Lower leg skin (tissue), 4 donors: Measurements from ENCODE around the gene SLC5A6. TPM values are rescaled to one million over a fixed set of nuclear protein-coding genes. Genes with fewer than 3 reads are reported as not detected.
A peak's percentile ranks its signal among the peaks of the same experiment; 100 is the strongest.

Experiments used
- DNase-seq, 2 donors: peaks; one replicate each; pipeline ENCODE4 v3.0.0-alpha.2; 2019; ENCODE audit warnings: low spot score in 2 of 2
- H3K4me3 ChIP-seq: fragments of 200-600 bp; sonication (generic); 2 replicates; pipeline ENCODE4 v1.5.1; 2017; ENCODE audit warnings: mild to moderate bottlenecking, low read depth; ENCODE audit not compliant: poor library complexity, severe bottlenecking
- CTCF ChIP-seq, 3 donors: fragments of 450-650 bp; IDR thresholded peaks; one replicate each; pipeline ENCODE4 v1.5.1; 2016; ENCODE audit warnings: antibody characterized with exemption in 3 of 3, mild to moderate bottlenecking in 3 of 3, moderate library complexity in 2 of 3
- POLR2A ChIP-seq, 2 donors: fragments of 450-650 bp; IDR thresholded peaks; one replicate each; pipeline ENCODE4 v1.6.1; 2016 to 2017; ENCODE audit warnings: antibody characterized with exemption in 2 of 2, mild to moderate bottlenecking in 1 of 2, moderate library complexity in 1 of 2
- WGBS, 2 donors: methylation state at CpG; one replicate each; pipeline ENCODE4 v1.1.5; 2018; 5-methylcytosine and 5-hydroxymethylcytosine counted together
- intact Hi-C: fragments of 100-400 bp; cut with DNase I; formaldehyde crosslinking; loops from one replicate; pipeline ENCODE4 v1.15.0; 2023; ENCODE audit warnings: low total_unique reads
- total RNA-seq, 4 donors: library from RNA; depleted of rRNA; stranded (reverse); fragments of >200 nt; gene quantifications; one replicate each; pipeline ENCODE4 v1.1.0, GENCODE V29; 2016

The SLC5A6 gene
- total RNA-seq, 4 donors from 2014 or later, result 11.6 to 24.6 (median 17.0) TPM

DNA sequence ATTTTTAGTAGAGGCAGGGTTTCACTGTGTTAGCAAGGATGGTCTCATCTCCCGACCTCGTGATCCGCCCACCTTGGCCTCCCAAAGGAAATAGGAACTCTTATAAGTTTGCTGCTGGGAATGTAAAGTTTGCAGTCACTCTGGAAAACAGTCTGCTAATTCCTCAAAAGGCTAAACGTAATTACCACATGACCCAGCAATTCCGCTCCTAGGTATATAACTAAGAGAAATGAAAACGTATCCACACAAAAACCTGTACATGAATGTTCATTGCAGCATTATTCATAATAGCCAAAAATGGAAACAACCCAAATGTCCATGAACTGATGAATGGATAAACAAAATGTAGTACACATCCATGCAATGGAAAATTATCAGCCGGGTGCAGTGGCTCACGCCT, 22.1 kb downstream of the SLC5A6 start:
- intact Hi-C loops, result no loop called here
- WGBS, 2 donors, result 92 to 94% methylated on average over 8 of the region's 8 CpGs
- no peak overlapping the region for H3K4me3 ChIP-seq
- DNase-seq, result no peak
- TF ChIP-seq POLR2A (IDR thresholded peaks at IDR 0.05) (no peak), CTCF (IDR thresholded peaks at IDR 0.05) (no peak)

GRCh38 chr2:27186613-27187345, 25.3 kb downstream of the SLC5A6 start:
- no peak for DNase-seq
- intact Hi-C loops, result no loop called here
- H3K4me3 ChIP-seq, result no peak overlapping the region
- TF ChIP-seq POLR2A (IDR thresholded peaks at IDR 0.05) (no peak), CTCF (IDR thresholded peaks at IDR 0.05) (no peak)
- 63 to 65% methylated on average over 6 of the region's 6 CpGs for WGBS, 2 donors

DNA sequence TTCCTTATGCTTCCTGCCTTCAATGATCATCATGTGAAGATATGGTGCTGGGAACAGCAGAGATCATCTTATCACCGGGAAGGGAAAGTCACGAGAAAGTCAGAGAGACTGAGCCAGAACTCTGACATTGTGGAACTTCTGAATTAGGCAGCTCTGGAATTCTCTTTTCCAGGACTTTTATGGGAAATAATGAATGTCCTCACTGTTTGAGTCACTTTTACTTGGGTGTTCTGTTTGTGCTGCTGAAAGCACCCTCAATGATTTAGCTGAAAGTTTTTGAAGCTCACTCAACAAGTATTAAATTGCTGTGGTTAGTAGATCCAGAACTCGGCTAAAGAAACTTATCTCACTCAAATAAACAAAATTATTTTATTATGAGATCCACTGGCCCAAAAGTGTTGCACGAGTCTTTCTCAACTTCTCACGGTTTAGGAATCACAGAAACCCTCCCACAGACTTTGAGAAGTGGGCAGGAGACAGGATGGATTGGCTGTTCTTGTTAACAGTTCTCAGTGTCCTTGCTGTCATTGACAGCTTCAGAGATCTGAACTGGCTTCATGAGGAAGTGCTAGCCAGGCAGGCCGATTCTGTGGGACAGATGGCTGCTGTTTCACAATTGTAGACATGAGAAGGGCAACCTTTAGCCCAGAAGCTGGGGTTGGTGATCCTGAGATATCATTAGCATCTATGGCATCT, 26.6 kb downstream of the SLC5A6 start:
- H3K4me3 ChIP-seq, result no peak overlapping the region
- intact Hi-C loops, result no loop called here
- peak; percentile 66 to 89 for DNase-seq
- WGBS, 2 donors, result 39 to 42% methylated on average over 6 of the region's 6 CpGs
- TF ChIP-seq POLR2A (IDR thresholded peaks at IDR 0.05) (no peak), CTCF (IDR thresholded peaks at IDR 0.05) (no peak)

DNA sequence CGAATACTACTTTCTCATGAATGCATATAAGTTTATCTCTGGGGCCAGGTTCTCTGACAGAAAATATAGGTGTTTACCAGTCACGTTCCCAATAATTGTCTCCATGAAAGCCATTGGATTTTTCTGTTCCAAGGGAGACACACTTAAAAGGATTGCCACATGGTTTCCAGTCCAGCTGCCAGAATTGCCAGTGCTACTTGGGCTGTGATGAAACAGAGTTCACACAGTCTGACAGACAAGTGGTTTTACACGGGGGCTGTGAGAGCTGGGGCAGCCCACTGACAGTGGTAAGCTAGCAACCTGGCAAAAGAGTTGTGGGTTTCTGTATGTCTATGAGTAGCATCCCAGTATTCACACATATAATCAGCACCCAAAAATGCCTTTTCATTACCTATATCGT, 28.0 kb downstream of the SLC5A6 start:
- no peak overlapping the region for H3K4me3 ChIP-seq
- TF ChIP-seq CTCF (IDR thresholded peaks at IDR 0.05) (no peak), POLR2A (IDR thresholded peaks at IDR 0.05) (no peak)
- WGBS, 2 donors, result 56 to 71% methylated on average over 4 of the region's 4 CpGs
- peak in 1 of 2 donors; percentile 56 for DNase-seq
- intact Hi-C loops, result no loop called here

- DNase-seq, result peak in 1 of 2 donors; percentile 31
- 69% methylated on average over 4 of the region's 4 CpGs for WGBS, 2 donors
- intact Hi-C loops, result no loop called here
- TF ChIP-seq CTCF (IDR thresholded peaks at IDR 0.05), result no peak
- TF ChIP-seq POLR2A (IDR thresholded peaks at IDR 0.05), result no peak
- H3K4me3 ChIP-seq, result no peak overlapping the region
Observed at GRCh38 chr2:27182346-27182745, 29.7 kb downstream of the SLC5A6 start.
